RWPE1 (cell line): ENCODE measurements around the gene NLGN1.

Experiments used
- CTCF ChIA-PET: fragments of 350-600 bp; sonication (Branson Sonifier 250); formaldehyde crosslinking; extraction: SDS; loops from one replicate; lab custom pipeline; 2021; lab: Yijun Ruan, JAX
- POLR2A ChIA-PET: fragments of 400-600 bp; formaldehyde crosslinking; extraction: SDS; loops from one replicate; lab custom pipeline; 2020; ENCODE audit warnings: antibody characterized with exemption; ENCODE audit not compliant: low non-redundant PET; lab: Yijun Ruan, JAX
- DNase-seq: peaks from one replicate; pipeline ENCODE4 v3.0.0; 2012; ENCODE audit warnings: low spot score
- H3K27ac ChIP-seq: fragments of 450-650 bp; 2 replicates; pipeline ENCODE4 v1.5.1; 2017
- TF ChIP-seq, protein P1 (sequence below): fragments of 450-650 bp; conservative IDR thresholded peaks from 2 replicates; pipeline ENCODE4 v1.5.1; 2017; ENCODE audit warnings: low read depth, mild to moderate bottlenecking

The NLGN1 gene

DNA sequence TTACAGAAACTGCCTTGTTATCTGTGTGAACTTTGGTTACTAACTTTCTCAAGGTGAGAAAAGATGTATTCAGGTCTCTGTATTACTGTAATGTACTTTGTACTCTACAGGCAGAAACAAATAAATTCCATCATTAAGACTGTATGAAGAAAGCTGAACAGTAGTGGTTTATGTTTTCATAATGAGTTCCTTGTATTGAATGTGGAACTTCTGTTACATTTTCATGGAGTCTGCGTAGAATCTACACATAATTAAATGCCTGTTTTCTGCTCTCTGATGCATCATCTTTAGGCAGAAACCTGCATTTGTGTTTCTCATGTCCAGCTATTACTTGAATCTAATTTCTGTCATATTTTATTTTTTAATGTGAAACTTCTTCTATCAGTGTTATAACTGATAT is 302.8 kb downstream of the NLGN1 start:
- no peak for DNase-seq
- no peak overlapping the region for H3K27ac ChIP-seq
- ChIA-PET CTCF (no interaction called here), POLR2A (no interaction called here)
- TF ChIP-seq, protein P1, sequence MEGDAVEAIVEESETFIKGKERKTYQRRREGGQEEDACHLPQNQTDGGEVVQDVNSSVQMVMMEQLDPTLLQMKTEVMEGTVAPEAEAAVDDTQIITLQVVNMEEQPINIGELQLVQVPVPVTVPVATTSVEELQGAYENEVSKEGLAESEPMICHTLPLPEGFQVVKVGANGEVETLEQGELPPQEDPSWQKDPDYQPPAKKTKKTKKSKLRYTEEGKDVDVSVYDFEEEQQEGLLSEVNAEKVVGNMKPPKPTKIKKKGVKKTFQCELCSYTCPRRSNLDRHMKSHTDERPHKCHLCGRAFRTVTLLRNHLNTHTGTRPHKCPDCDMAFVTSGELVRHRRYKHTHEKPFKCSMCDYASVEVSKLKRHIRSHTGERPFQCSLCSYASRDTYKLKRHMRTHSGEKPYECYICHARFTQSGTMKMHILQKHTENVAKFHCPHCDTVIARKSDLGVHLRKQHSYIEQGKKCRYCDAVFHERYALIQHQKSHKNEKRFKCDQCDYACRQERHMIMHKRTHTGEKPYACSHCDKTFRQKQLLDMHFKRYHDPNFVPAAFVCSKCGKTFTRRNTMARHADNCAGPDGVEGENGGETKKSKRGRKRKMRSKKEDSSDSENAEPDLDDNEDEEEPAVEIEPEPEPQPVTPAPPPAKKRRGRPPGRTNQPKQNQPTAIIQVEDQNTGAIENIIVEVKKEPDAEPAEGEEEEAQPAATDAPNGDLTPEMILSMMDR, result no peak

DNA sequence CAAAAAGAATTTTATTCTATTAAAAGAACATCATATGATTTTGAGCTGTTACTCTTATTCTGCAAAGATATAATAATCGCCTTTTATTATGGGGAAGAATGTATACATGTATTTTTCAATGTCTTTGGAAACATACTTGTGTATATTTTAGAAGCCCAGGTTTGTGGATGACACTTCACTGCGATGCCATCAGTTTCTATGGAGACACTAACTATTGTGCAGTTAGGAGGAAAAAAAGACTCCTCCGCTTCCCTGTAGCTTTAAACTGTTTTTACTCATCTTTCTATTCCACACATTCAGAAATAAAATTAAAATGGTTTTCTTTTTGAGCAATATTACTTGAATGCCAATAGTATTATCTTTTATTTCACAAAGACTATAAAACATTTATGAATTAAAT is 305.0 kb downstream of the NLGN1 start:
- TF ChIP-seq, protein P1, result no peak
- POLR2A ChIA-PET, result no interaction called here
- no peak overlapping the region for H3K27ac ChIP-seq
- DNase-seq, result no peak
- CTCF ChIA-PET, result interaction anchor here (0.6 kb wide), 1 partner anchor 152 kb away, joined by 3 read pairs; no protein-coding TSS in a partner anchor

DNA sequence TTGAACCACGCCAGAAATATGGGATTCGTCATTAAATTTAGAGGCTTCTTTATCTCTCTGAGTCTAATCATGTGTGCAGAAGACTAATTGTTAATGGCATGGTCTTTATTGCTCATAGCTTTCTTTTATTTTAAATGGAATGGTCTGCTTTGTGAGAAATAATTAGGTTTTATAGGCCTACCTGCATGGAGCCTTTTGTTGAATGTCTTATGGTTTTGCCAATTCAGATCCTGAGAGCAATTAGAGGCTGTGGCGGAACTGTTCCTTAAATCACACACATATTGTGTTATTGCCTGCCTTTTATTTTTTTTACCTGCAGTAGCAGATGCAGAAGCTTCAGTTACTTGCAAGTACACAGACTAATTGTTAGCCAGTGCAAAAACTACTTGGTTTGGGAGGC is 306.2 kb downstream of the NLGN1 start:
- no peak for DNase-seq
- TF ChIP-seq, protein P1, result no peak
- ChIA-PET POLR2A (no interaction called here), CTCF (no interaction called here)
- no peak overlapping the region for H3K27ac ChIP-seq

DNA sequence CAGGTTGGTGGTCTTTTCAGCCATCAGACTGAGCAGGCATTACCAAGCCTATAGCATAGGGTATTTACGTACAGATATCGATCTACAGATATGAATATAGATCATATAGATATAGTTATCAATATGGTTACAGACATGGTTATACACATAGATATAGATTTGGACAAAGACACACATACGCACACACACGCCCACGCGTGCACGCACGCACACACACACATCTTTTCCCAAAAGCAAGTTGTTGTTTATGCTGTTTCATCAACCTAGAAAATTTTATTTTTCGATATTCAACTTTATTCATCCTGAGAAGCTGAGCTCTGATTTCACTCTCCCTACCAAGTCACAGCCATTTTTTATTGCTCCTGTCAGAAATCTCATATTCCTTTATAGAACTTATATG is 309.1 kb downstream of the NLGN1 start:
- TF ChIP-seq, protein P1, result no peak
- ChIA-PET CTCF (no interaction called here), POLR2A (no interaction called here)
- H3K27ac ChIP-seq, result no peak overlapping the region
- DNase-seq, result no peak

DNA sequence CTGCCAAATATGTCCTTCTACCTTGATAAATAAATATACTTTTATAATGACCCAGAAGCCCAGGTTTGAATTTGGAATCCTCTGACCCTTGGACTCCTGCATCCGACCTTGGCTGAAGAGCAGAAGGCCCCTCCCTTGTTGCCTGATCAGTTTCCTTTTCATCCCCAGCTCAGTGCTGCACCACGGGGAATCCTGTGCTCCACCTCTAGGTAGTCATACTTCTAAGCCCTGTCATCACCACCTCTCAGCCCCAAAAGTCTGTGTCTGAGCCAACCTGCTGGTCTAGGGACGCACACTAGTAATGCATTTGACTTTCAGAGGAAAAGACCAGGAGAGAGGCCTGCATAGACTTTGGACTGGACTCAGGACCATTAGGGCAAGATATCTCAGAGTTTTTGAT is 310.6 kb downstream of the NLGN1 start:
- DNase-seq, result no peak
- ChIA-PET CTCF (interaction anchor here (0.5 to 0.6 kb wide), 2 partner anchors 75 to 168 kb away, joined by 3 to 4 read pairs; no protein-coding TSS in a partner anchor), POLR2A (no interaction called here)
- TF ChIP-seq, protein P1, result no peak
- H3K27ac ChIP-seq, result no peak overlapping the region

DNA sequence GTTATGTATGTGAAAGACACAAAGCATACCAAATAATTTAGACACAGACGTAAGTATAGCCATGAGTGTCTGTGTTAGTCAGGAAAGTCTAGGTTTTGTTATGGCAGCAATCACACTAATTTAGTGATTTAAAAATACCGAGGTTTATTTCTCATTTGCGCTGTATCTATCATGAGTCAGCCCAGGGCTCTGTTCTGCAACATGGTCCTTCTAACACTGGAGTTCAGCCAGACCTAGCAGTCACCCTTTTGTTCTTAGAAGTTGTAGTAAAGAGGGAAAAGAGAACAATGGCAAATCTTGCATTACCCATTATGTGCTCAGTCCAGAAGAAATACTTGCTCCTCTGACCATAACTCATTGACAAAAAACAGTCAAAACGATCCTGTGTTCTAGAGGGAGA is 311.5 kb downstream of the NLGN1 start:
- H3K27ac ChIP-seq, result no peak overlapping the region
- POLR2A ChIA-PET, result no interaction called here
- CTCF ChIA-PET, result no interaction called here
- TF ChIP-seq, protein P1, result no peak
- DNase-seq, result no peak
